ENCODE data around the gene SBK3.
"Not testable (repeated sequence)": the region's sequence is repeated elsewhere in the genome, so short reads cannot be mapped to it uniquely, and the experiment has no call there.

Gene SBK3

GRCh38 chr19:55503502-55504251 is 41.7 kb downstream of the SBK3 start:
- peak; percentile 80 for DNase-seq (ENCODE audit: low read depth)
- H3K4me3 ChIP-seq (ENCODE audit: low read length), result peak overlapping the region; percentile 69
- TF ChIP-seq, protein P1, sequence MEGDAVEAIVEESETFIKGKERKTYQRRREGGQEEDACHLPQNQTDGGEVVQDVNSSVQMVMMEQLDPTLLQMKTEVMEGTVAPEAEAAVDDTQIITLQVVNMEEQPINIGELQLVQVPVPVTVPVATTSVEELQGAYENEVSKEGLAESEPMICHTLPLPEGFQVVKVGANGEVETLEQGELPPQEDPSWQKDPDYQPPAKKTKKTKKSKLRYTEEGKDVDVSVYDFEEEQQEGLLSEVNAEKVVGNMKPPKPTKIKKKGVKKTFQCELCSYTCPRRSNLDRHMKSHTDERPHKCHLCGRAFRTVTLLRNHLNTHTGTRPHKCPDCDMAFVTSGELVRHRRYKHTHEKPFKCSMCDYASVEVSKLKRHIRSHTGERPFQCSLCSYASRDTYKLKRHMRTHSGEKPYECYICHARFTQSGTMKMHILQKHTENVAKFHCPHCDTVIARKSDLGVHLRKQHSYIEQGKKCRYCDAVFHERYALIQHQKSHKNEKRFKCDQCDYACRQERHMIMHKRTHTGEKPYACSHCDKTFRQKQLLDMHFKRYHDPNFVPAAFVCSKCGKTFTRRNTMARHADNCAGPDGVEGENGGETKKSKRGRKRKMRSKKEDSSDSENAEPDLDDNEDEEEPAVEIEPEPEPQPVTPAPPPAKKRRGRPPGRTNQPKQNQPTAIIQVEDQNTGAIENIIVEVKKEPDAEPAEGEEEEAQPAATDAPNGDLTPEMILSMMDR (conservative IDR thresholded peaks at IDR 0.05; ENCODE audit: low read length), result peak; percentile 93

DNA sequence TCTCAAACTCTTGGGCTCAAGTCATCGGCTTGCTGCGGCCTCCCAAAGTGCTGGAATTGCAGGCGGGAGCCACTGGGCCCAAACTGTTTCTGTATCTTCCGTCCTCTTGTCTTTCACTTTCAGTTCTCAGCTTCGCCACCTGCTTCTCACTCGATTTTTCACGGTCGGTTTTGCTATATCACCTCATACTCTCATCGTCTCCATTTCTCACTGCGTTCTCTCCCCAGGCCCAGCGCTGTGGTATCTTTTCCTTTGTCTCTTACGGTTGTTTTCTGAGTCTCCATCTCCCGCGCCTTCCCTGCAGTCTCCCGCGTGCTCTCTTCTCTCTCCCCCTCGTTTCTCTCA is 42.2 kb downstream of the SBK3 start:
- TF ChIP-seq, protein P1 (conservative IDR thresholded peaks at IDR 0.05; ENCODE audit: low read length), result no peak
- H3K4me3 ChIP-seq (ENCODE audit: low read length), result no peak overlapping the region

DNA sequence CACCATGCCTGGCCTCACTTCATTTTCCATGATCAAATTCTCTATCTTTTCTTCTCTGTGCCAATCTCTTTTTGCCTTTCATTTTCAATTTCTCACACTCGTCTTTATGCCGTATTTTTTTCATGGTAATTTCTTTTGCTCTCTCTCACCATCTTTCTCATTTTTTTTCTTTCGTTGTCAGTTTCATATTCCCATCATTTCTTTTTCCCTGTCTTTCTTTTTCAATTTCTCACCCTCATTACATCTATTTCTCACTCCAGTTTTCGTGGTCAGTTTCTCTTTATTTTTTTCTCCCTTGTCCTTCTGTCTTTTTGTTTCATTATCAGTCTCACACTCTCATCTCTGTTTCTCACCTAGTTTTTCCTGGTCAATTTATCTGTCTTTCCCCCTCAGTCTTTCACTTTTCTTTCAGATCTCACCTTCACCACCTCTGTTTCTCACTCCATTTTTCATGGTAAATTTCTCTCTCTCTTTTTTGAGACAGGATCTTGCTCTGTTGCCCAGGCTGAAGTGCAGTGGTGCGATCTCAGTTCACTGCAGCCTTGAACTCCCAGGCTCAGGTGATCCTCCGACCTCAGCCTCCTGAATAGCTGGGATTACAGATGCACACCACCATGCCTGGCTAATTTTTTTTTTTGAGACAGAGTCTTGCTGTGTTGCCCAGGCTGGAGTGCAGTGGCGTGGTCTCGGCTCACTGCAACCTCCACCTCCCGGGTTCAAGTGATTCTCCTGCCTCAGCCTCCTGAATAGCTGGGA is 43.0 kb downstream of the SBK3 start:
- no peak overlapping the region for H3K4me3 ChIP-seq (ENCODE audit: low read length)
- DNase-seq (ENCODE audit: low read depth), result no peak
- TF ChIP-seq, protein P1 (conservative IDR thresholded peaks at IDR 0.05; ENCODE audit: low read length), result no peak

More for the DNA sequence above, 42.2 kb downstream of the SBK3 start:
- no peak for DNase-seq (ENCODE audit: low read depth)

DNA sequence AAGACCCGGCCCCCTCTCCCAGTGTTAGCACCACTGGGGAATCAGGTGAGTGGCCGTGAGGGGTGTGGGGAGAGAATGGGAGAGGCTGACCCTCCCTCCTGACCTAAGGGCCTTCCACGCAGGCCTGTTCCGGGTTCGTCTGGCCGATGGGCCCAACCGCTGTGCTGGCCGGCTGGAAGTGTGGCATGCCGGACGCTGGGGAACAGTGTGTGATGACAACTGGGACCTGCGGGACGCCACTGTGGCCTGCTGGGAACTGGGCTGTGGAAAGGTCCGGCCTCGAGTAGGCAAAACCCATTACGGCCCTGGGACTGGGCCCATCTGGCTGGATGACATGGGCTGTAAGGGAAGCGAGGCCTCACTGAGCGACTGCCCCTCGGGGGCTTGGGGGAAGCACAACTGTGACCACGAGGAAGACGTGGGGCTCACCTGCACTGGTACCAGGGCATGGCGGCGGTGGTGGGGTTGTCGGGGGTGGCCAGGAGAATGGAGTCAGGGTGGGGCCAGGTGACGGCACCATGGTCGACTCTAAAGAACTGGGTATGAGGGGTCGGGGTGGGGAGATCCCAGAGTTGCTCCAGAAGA is 44.9 kb downstream of the SBK3 start:
- DNase-seq (ENCODE audit: low read depth), result no peak
- H3K4me3 ChIP-seq (ENCODE audit: low read length), result no peak overlapping the region
- TF ChIP-seq, protein P1 (conservative IDR thresholded peaks at IDR 0.05; ENCODE audit: low read length), result no peak

DNA sequence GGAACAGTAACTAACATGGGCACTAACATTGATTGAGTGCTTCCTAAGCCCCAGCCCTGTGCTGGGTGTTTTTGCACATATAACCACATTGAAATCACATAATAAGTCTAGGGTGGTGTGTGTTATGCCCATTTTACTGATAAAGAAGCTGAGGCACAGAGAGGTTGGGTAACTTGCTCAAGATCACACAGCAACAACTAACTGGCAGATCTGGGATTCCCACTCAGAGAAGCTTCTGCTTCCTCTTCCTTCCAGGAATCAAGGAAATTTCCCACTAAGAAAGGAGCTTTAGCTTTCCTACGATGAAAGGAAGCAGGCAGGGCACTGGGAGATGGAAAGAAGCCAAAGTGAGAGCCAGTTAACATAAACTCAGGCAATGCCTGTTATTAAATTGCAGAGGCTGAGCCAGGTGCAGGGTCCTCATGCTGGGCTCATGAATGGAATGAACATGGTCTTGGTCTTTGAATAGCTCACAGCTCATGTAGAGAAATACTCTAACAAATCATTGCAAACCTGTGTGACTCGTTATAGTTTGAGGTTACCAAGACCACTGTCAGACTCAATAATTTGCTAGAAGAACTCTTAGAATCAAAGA is 47.0 kb downstream of the SBK3 start:
- no peak for DNase-seq (ENCODE audit: low read depth)
- TF ChIP-seq, protein P1 (conservative IDR thresholded peaks at IDR 0.05; ENCODE audit: low read length), result no peak
- H3K4me3 ChIP-seq (ENCODE audit: low read length), result no peak overlapping the region

GRCh38 chr19:55497763-55498162 is 47.6 kb downstream of the SBK3 start:
- TF ChIP-seq, protein P1 (conservative IDR thresholded peaks at IDR 0.05; ENCODE audit: low read length), result no peak
- DNase-seq (ENCODE audit: low read depth), result no peak
- H3K4me3 ChIP-seq (ENCODE audit: low read length), result no peak overlapping the region

DNA sequence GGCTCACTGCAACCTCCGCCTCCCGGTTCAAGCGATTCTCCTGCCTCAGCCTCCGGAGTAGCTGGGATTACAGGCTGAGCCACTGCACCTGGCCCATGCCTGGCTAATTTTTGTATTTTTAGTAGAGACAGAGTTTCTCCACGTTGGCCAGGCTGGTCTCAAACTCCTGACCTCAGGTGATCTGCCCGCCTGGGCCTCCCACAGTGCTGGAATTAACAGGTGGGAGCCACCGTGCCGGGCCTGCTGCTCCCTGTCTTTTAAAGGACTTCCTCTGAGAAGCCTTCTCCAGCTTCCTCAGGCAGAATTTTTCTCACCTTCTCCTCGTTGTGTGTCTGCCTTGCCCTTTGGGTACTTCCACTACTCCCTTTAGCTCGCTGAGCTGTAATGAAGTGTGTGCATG is 48.5 kb downstream of the SBK3 start:
- not testable (repeated sequence) for H3K4me3 ChIP-seq (ENCODE audit: low read length); DNase-seq (ENCODE audit: low read depth)

Data from AG10803 (cell line).